Urothelium cell line (cell line): ENCODE data around the gene HMCES.
"Not testable (repeated sequence)": the region's sequence is repeated elsewhere in the genome, so short reads cannot be mapped to it uniquely, and the experiment has no call there.

ENCODE experiments used
- DNase-seq: peaks from one replicate; pipeline ENCODE4 v3.0.0; 2011; ENCODE audit warnings: low spot score, mixed read lengths
- FAIRE-seq: peaks from 2 replicates; lab custom pipeline; 2011; peaks lifted over from hg19 to GRCh38; lab: Jason Lieb, UNC

Gene HMCES

GRCh38 chr3:129317014-129317771, 38.5 kb downstream of the HMCES start:
- FAIRE-seq (no peak), DNase-seq (no peak)

- no peak for DNase-seq
- no peak for FAIRE-seq
Measured at GRCh38 chr3:129317848-129318247, 39.2 kb downstream of the HMCES start.

- DNase-seq (no peak), FAIRE-seq (no peak)
Measured at GRCh38 chr3:129318921-129319320, 40.3 kb downstream of the HMCES start.

- no peak for FAIRE-seq
Measured at GRCh38 chr3:129320261-129320660, 41.6 kb downstream of the HMCES start.

GRCh38 chr3:129320825-129321487, 42.3 kb downstream of the HMCES start:
- FAIRE-seq (peak; percentile 97), DNase-seq (no peak)

More at GRCh38 chr3:129320261-129320660, 41.6 kb downstream of the HMCES start:
- DNase-seq, result no peak

GRCh38 chr3:129321887-129322286, 43.2 kb downstream of the HMCES start:
- DNase-seq, result no peak

GRCh38 chr3:129323651-129324294, 45.1 kb downstream of the HMCES start:
- no peak for FAIRE-seq
- no peak for DNase-seq

More at GRCh38 chr3:129321887-129322286, 43.2 kb downstream of the HMCES start:
- no peak for FAIRE-seq

GRCh38 chr3:129324855-129325254, 46.2 kb downstream of the HMCES start:
- FAIRE-seq (no peak), DNase-seq (no peak)

GRCh38 chr3:129325383-129325782, 46.7 kb downstream of the HMCES start:
- DNase-seq, result no peak
- no peak for FAIRE-seq

GRCh38 chr3:129326138-129326537, 47.5 kb downstream of the HMCES start:
- no peak for FAIRE-seq
- DNase-seq, result no peak

GRCh38 chr3:129326595-129326994, 47.9 kb downstream of the HMCES start:
- DNase-seq (no peak), FAIRE-seq (no peak)

GRCh38 chr3:129327510-129327909, 48.8 kb downstream of the HMCES start:
- DNase-seq, result no peak
- FAIRE-seq, result no peak

- DNase-seq (no peak), FAIRE-seq (no peak)
Measured at GRCh38 chr3:129329858-129330257, 51.2 kb downstream of the HMCES start.

- no peak for FAIRE-seq
- DNase-seq, result no peak
Measured at GRCh38 chr3:129330409-129330808, 51.7 kb downstream of the HMCES start.

- FAIRE-seq, result no peak
- DNase-seq, result no peak
Measured at GRCh38 chr3:129333891-129334290, 55.2 kb downstream of the HMCES start.

GRCh38 chr3:129336093-129336706, 57.5 kb downstream of the HMCES start:
- FAIRE-seq, result no peak
- DNase-seq, result no peak

GRCh38 chr3:129337719-129338118, 59.0 kb downstream of the HMCES start:
- not testable (repeated sequence) for DNase-seq, FAIRE-seq

- FAIRE-seq, DNase-seq: not testable (repeated sequence)
Measured at GRCh38 chr3:129339186-129339585, 60.5 kb downstream of the HMCES start.

GRCh38 chr3:129339833-129340232, 61.2 kb downstream of the HMCES start:
- DNase-seq, FAIRE-seq: not testable (repeated sequence)

- FAIRE-seq, result no peak
Measured at GRCh38 chr3:129341331-129342141, 62.9 kb downstream of the HMCES start.

More at GRCh38 chr3:129341331-129342141, 62.9 kb downstream of the HMCES start:
- no peak for DNase-seq
